T-helper 1 cell treated with Interleukin-12 subunit alpha and Interleukin-12 subunit beta and Interleukin-4 antibody, amounts not matched to agents 30 μg/mL and 1 μg/mL, for 36 hours (primary cell): ENCODE data around the gene EBNA1BP2.
A peak's percentile ranks its signal among the peaks of the same experiment; 100 is the strongest.
"Not testable (repeated sequence)": the region's sequence is repeated elsewhere in the genome, so short reads cannot be mapped to it uniquely, and the experiment has no call there.

Experiments used
- H3K27ac Mint-ChIP-seq: one replicate; pipeline ENCODE4 v1.8.0; 2021; ENCODE audit warnings: mild to moderate bottlenecking, mixed read lengths
- H3K27me3 Mint-ChIP-seq: one replicate; pipeline ENCODE4 v1.8.0; 2021; ENCODE audit warnings: low read depth, mixed read lengths
- H3K36me3 Mint-ChIP-seq: one replicate; pipeline ENCODE4 v1.8.0; 2021; ENCODE audit warnings: low read depth, mixed read lengths
- H3K4me1 Mint-ChIP-seq: one replicate; pipeline ENCODE4 v1.8.0; 2021; ENCODE audit warnings: low read depth, mixed read lengths
- H3K4me3 Mint-ChIP-seq: one replicate; pipeline ENCODE4 v1.8.0; 2021; ENCODE audit warnings: mild to moderate bottlenecking, moderate library complexity, mixed read lengths
- H3K9me3 Mint-ChIP-seq: one replicate; pipeline ENCODE4 v1.8.0; 2021; ENCODE audit warnings: mixed read lengths

The EBNA1BP2 gene

GRCh38 chr1:43171876-43172526 lies at the start of gene EBNA1BP2, which contains the start of gene CFAP57:
Gene EBNA1BP2 (minus strand): TSS chr1:43172290. CDS start chr1:43172118, 172 bp downstream.
Gene CFAP57 (plus strand): TSS chr1:43172330. CDS start chr1:43172754, 424 bp downstream.
- no peaks in the 10 kb centered on the region for H3K9me3 Mint-ChIP-seq
- H3K4me1 Mint-ChIP-seq = peaks cover 24% of the 10 kb centered on the region
- H3K4me3 Mint-ChIP-seq = peak within 1 kb of the TSS; percentile 98
- peak within 1 kb of the TSS; percentile 91 for H3K27ac Mint-ChIP-seq
- H3K36me3 Mint-ChIP-seq = peaks cover 22% of the 10 kb centered on the region
- H3K27me3 Mint-ChIP-seq = peaks cover 23% of the 10 kb centered on the region

- Mint-ChIP-seq H3K27ac (no peak overlapping the region), H3K27me3 (peaks cover 6% of the 10 kb centered on the region), H3K36me3 (no peaks in the 10 kb centered on the region), H3K9me3 (no peaks in the 10 kb centered on the region), H3K4me3 (no peak overlapping the region), H3K4me1 (peaks cover 3% of the 10 kb centered on the region)
Measured at GRCh38 chr1:43221797-43222196, 49.7 kb upstream of the EBNA1BP2 start.

GRCh38 chr1:43220905-43221778 lies 49.1 kb upstream of the EBNA1BP2 start:
- H3K36me3 Mint-ChIP-seq = no peaks in the 10 kb centered on the region
- H3K27ac Mint-ChIP-seq = no peak overlapping the region
- no peak overlapping the region for H3K4me3 Mint-ChIP-seq
- peaks cover 6% of the 10 kb centered on the region for H3K27me3 Mint-ChIP-seq
- H3K9me3 Mint-ChIP-seq = no peaks in the 10 kb centered on the region
- peaks cover 3% of the 10 kb centered on the region for H3K4me1 Mint-ChIP-seq

GRCh38 chr1:43217747-43218146 lies 45.7 kb upstream of the EBNA1BP2 start:
- H3K27me3 Mint-ChIP-seq = peaks cover 14% of the 10 kb centered on the region
- no peaks in the 10 kb centered on the region for H3K9me3 Mint-ChIP-seq
- H3K4me3 Mint-ChIP-seq = no peak overlapping the region
- no peaks in the 10 kb centered on the region for H3K36me3 Mint-ChIP-seq
- no peak overlapping the region for H3K27ac Mint-ChIP-seq
- peaks cover 3% of the 10 kb centered on the region for H3K4me1 Mint-ChIP-seq

- Mint-ChIP-seq H3K36me3 (no peaks in the 10 kb centered on the region), H3K27ac (no peak overlapping the region), H3K9me3 (no peaks in the 10 kb centered on the region), H3K4me1 (no peaks in the 10 kb centered on the region), H3K4me3 (no peak overlapping the region), H3K27me3 (peaks cover 9% of the 10 kb centered on the region)
Measured at GRCh38 chr1:43214501-43215444, 42.7 kb upstream of the EBNA1BP2 start.

- H3K4me1 Mint-ChIP-seq, H3K36me3 Mint-ChIP-seq, H3K4me3 Mint-ChIP-seq, H3K27ac Mint-ChIP-seq, H3K27me3 Mint-ChIP-seq, H3K9me3 Mint-ChIP-seq: not testable (repeated sequence)
Measured at GRCh38 chr1:43208277-43208676, 36.2 kb upstream of the EBNA1BP2 start.

- H3K27me3 Mint-ChIP-seq = no peaks in the 10 kb centered on the region
- H3K36me3 Mint-ChIP-seq = no peaks in the 10 kb centered on the region
- no peaks in the 10 kb centered on the region for H3K4me1 Mint-ChIP-seq
- peaks cover 6% of the 10 kb centered on the region for H3K9me3 Mint-ChIP-seq
- H3K4me3 Mint-ChIP-seq = no peak overlapping the region
- H3K27ac Mint-ChIP-seq = no peak overlapping the region
Measured at GRCh38 chr1:43207229-43207853, 35.3 kb upstream of the EBNA1BP2 start.

- no peaks in the 10 kb centered on the region for H3K36me3 Mint-ChIP-seq
- no peaks in the 10 kb centered on the region for H3K4me1 Mint-ChIP-seq
- no peak overlapping the region for H3K4me3 Mint-ChIP-seq
- no peak overlapping the region for H3K27ac Mint-ChIP-seq
- no peaks in the 10 kb centered on the region for H3K27me3 Mint-ChIP-seq
- peaks cover 6% of the 10 kb centered on the region for H3K9me3 Mint-ChIP-seq
Measured at GRCh38 chr1:43206600-43207228, 34.6 kb upstream of the EBNA1BP2 start.

- H3K27me3 Mint-ChIP-seq = no peaks in the 10 kb centered on the region
- H3K4me3 Mint-ChIP-seq = no peak overlapping the region
- peaks cover 6% of the 10 kb centered on the region for H3K9me3 Mint-ChIP-seq
- no peaks in the 10 kb centered on the region for H3K36me3 Mint-ChIP-seq
- H3K27ac Mint-ChIP-seq = no peak overlapping the region
- H3K4me1 Mint-ChIP-seq = no peaks in the 10 kb centered on the region
Measured at GRCh38 chr1:43205671-43206070, 33.6 kb upstream of the EBNA1BP2 start.

- H3K36me3 Mint-ChIP-seq = no peaks in the 10 kb centered on the region
- H3K4me3 Mint-ChIP-seq = no peak overlapping the region
- H3K27me3 Mint-ChIP-seq = no peaks in the 10 kb centered on the region
- H3K27ac Mint-ChIP-seq = no peak overlapping the region
- peaks cover 6% of the 10 kb centered on the region for H3K9me3 Mint-ChIP-seq
- no peaks in the 10 kb centered on the region for H3K4me1 Mint-ChIP-seq
Measured at GRCh38 chr1:43204394-43204793, 32.3 kb upstream of the EBNA1BP2 start.

- Mint-ChIP-seq H3K27ac (no peak overlapping the region), H3K4me3 (no peak overlapping the region), H3K27me3 (no peaks in the 10 kb centered on the region), H3K4me1 (no peaks in the 10 kb centered on the region), H3K36me3 (no peaks in the 10 kb centered on the region), H3K9me3 (peaks cover 6% of the 10 kb centered on the region)
Measured at GRCh38 chr1:43203859-43204258, 31.8 kb upstream of the EBNA1BP2 start.

GRCh38 chr1:43199093-43199726 lies 27.1 kb upstream of the EBNA1BP2 start:
- Mint-ChIP-seq H3K27ac (no peak overlapping the region), H3K27me3 (peaks cover 13% of the 10 kb centered on the region), H3K4me3 (no peak overlapping the region), H3K4me1 (no peaks in the 10 kb centered on the region), H3K36me3 (peaks cover 3% of the 10 kb centered on the region), H3K9me3 (peaks cover 9% of the 10 kb centered on the region)

- Mint-ChIP-seq H3K4me3 (no peak overlapping the region), H3K9me3 (peaks cover 7% of the 10 kb centered on the region), H3K36me3 (peaks cover 3% of the 10 kb centered on the region), H3K27me3 (peaks cover 13% of the 10 kb centered on the region), H3K27ac (no peak overlapping the region), H3K4me1 (no peaks in the 10 kb centered on the region)
Measured at GRCh38 chr1:43197343-43198127, 25.4 kb upstream of the EBNA1BP2 start.
